Measurements from ENCODE around the gene OGFOD1.

DNA sequence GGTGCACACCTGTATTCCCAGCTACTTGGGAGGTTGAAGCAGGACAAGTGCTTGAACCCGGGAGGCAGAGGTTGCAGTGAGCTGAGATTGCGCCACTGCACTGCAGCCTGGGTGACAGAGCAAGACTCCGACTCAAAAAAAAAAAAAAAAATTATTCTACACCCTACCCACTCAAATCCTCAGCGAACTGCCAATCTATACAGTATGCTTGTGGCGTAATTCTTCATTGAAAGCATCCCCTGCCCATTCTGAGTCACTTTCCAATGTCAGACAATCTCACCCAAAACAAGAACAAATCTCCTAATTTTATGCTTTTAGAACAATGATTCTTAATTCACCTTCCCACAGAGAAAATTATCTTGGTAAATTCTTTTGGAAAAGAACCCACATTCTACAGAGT, 38.0 kb upstream of the OGFOD1 start:
- no peak for TF ChIP-seq CTCF (conservative IDR thresholded peaks at IDR 0.05; ENCODE audit: low read depth in 2 of 2)
- no peak for TF ChIP-seq POLR2AphosphoS5 (IDR thresholded peaks at IDR 0.05; ENCODE audit: low read depth)
- TF ChIP-seq EZH2 (IDR thresholded peaks at IDR 0.05; ENCODE audit: low read depth, unreplicated experiment), result no peak
- TF ChIP-seq ZNF331 (CRISPR knock-in tag; IDR thresholded peaks at IDR 0.05; ENCODE audit: low read depth), result no peak
- no peak for TF ChIP-seq ZNF462 (CRISPR knock-in tag; IDR thresholded peaks at IDR 0.05)
- TF ChIP-seq EZH2phosphoT487 (IDR thresholded peaks at IDR 0.05; ENCODE audit: unreplicated experiment), result no peak
- TF ChIP-seq CREB1 (CRISPR knock-in tag; IDR thresholded peaks at IDR 0.05; ENCODE audit: low read depth), result no peak
- TF ChIP-seq REST (IDR thresholded peaks at IDR 0.05; ENCODE audit: unreplicated experiment), result no peak
- TF ChIP-seq JUNB (IDR thresholded peaks at IDR 0.05; ENCODE audit: unreplicated experiment), result no peak
- TF ChIP-seq ETS1 (IDR thresholded peaks at IDR 0.05), result no peak
